Stimulated activated CD4-positive, alpha-beta T cell treated with anti-CD3 and anti-CD28 coated beads, Interleukin-4, amount 100 ng/mL, for 24 hours (primary cell): ENCODE measurements around the gene HEXA.
A peak's percentile ranks its signal among the peaks of the same experiment; 100 is the strongest.

Experiments
- DNase-seq: peaks from one replicate; pipeline ENCODE4 v3.0.0-alpha.2; 2020

The HEXA gene

DNA sequence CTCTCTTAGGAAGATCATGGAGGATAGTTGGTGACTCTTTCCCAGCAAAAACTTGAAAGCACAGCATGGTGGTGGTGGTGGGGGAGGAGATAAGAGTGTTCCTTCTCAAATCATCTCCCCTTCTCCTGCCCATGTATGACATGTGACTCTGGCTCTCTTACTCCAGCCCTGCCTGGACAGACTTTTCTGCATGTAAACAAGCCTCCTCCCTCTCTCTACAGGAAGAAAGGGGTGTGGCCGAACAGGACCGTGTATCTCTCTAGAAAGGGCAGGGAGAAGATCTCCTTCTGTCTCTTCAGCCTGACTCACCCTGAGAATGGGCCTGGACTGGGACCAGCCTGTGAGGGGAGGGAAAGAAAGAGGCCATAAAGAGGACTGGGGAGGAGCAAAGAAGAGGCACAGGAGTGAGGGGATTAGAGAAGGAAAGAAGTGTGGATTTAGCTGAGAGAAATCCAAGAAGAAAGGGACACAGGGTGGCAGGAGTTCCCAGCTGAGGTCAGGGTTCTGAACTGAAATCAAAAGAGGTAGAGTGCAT, 57.3 kb downstream of the HEXA start:
- no peak for DNase-seq

DNA sequence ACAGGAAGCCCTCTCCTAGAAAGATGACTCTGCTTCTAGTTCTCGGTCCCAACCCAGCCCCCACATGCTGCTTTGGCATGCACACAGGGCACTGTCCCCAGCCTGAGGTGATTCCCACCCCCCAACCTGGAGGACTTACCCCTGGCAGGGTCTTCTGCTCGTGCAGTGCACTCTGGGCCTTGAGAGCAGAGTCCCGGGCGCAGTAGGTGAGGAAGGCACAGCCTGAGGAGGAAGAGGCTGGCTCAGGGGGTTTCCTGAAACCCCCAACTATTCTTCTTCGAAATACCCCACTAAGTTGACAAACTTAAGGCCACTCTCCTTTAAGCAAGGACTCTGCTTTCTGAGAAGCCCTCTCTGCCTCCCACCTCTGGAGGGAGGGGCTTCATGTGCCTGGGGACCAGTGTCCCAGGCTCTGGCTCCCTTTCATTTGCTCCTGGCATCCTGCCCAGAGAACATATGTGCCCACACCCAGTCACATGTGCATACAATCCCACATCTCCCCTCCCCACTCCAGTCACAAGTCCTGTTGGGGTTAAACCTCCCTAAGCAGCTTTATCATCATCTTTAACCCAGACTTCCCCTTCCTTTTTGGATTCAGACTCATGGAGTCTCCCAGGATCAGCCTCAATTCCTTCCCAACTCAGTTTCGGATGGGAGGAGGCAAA, 60.0 kb downstream of the HEXA start:
- DNase-seq, result no peak

DNA sequence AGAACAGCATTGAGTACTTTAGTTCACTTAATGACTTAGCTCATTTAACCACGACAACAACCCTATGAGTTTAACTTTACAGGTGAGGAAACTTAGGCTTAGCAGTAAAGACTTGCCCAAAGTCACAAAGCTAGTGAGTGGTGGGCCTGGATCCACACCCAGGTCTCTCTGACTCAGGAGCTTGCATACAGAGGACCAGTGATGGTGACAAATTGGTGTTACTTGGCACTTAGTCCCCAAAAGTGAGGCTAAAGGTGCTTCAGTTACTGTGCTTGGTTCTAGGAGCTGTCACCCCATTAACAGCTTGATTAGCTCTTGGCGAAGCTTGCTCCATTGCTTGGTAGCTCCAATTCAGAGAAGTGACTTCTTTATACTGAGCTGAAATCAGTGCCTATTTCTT, 61.9 kb downstream of the HEXA start:
- no peak for DNase-seq

DNA sequence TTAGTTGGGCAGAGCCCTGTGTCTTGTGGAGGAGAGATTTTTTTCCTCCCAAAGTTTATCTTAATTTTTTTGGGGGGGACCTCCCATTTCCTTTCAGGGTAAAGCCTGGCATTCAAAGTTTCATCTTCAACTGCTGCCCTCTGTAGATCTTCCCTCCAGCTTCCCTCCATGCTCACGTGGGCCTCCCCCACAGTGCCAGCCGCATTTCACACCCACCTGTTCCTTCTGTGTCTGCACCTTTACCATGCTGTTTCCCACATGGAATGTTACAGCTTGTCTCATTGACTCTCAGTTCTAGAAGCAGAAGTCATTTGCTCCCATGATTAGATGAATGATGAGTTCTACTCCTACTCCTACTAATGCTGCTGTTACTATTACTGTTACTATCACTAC, 62.4 kb downstream of the HEXA start:
- DNase-seq, result no peak

DNA sequence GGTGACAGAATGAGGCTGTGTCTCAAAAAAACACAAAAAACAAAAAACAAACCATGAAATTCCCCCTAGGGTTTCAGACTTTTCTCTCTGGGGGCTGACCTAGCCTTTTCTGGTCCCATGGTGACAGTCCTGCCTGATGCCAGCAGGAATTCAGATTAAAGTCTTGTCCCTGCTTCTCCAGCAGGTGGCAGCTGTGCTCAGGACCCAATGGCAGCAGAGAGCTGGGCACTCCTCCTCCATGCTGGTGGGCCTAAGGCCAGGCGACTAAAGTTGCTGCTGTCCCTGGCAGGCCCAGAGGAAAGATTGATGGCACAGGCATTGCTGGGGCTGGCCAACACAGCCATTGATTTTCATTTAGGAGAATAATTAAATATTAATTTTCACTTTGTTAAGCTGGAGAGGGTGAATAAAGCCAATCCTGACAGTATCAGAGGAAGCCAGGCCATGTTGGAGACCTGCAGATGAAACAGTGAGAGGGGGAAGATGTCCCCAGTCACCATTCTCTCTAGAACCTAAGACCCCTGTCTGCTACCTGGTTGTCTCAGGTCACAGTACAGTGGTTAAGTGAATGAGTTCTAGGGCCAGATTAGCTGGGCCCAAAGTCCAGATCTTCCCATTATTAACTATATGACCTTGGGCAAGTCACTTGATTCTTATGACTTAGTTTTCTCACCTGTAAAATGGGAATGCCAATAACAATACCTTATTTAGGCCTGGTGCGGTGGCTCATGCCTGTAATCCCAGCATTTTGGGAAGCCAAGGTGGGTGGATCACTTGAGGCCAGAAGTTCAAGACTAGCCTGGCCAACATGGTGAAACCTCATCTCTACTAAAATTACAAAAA, 63.0 kb downstream of the HEXA start:
- peak; percentile 65 for DNase-seq

DNA sequence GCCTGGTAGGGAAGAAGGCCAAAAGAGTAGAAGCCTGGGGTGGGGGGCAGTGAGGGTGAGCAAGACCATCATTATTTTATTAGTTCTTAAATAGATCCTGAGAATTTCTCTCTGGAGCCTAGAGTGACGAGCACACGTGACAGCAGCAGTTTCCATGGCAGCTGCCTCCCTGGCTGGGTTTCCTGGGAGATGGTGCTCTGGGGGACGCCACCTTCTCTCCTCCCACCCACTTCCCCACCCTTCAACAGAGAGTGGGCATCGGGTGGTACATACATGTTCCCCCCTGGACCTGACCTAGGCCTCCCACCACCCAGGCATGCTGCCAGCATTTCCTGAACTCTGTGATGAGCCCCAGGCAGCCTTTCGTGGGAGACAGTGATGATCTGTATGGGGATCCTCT, 68.8 kb downstream of the HEXA start:
- DNase-seq, result no peak

DNA sequence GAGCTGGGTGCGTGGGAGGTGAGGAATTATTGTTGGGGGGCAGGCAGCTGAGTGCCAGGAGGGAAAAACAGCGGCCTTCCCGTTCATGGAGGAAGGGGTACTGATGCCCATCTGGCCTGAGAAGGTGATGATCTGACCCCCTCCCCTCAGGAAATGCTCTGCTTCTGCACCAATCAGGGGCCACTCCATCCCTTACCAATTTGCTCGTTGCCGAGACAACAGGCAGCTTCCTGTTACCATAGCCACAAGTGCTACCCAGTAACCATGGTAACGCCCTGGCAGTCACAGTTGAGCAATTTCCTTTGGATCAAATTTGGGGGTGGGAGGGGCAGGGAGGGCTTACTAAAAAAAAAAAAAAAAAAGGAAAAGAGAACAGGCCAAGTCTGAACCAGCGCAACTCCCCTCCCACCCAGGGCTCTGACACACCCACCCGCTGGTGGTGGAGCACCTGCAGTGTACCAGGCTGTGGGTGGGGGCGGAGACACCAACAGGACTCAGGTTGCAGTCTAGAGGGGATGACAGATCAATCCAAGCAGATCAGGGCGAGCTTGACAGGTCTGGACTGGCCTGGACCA, 69.5 kb downstream of the HEXA start:
- peak; percentile 35 for DNase-seq

DNA sequence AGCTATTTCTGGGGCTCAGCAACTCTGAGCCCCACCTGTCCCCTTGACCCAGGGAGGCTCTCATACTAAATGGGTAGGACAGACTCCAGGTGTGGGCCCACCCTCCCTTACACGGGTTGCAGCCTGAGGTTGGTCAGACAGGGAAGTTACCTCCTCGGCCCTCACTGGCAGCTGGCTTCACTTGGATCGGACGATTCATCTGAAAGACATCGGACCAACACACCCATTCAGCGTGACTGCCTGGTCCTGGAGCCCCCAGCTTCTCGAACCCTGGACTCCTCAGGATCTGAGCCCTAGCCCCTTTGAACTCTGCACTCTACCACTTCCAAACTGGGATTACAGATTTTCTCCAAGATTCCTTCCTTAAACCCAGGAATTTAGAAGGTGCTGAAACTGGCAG, 71.2 kb downstream of the HEXA start:
- DNase-seq, result no peak

DNA sequence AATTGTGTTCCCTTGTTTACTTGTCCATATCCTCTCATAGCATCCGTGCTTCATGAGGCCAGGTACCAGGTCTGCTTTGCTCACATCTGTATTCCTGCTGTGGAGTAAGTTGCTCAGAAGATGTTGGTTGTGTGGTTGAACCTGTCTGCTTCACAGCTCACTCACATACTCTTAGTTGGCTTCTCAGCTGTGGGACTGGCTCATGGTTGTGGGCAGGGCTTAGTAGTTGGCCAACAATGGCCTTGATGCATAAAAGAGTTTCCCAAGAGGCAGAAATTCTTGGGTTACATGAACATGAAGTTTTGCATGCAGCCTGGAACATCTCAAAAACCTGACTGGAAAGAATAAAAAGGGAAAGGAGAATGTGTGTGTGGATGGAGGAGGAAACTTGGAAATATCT, 72.9 kb downstream of the HEXA start:
- no peak for DNase-seq
